ENCODE data around the gene PIGH. TPM values are rescaled to one million over a fixed set of nuclear protein-coding genes. Genes with fewer than 3 reads are reported as not detected.

Gene PIGH
- total RNA-seq, 1 donor from 2014 or later, result 11.3 TPM

GRCh38 chr14:67562025-67562775, 37.9 kb downstream of the PIGH start:
- no peak overlapping the region for H3K9ac ChIP-seq (ENCODE audit: low read length)
- H3K4me2 ChIP-seq (ENCODE audit: low read length), result no peak overlapping the region
- FAIRE-seq, result no peak
- Mint-ChIP-seq H3K9me3 (ENCODE audit: unreplicated experiment) (peaks cover 3% of the 10 kb centered on the region), H3K36me3 (ENCODE audit: low read depth, unreplicated experiment) (peaks cover 4% of the 10 kb centered on the region), H3K27ac (ENCODE audit: unreplicated experiment) (no peak overlapping the region), H3K4me3 (ENCODE audit: unreplicated experiment) (no peak overlapping the region), H3K27me3 (ENCODE audit: low read depth, unreplicated experiment) (no peaks in the 10 kb centered on the region), H3K4me1 (ENCODE audit: low read depth, unreplicated experiment) (peaks cover 5% of the 10 kb centered on the region)
- no peaks in the 10 kb centered on the region for H3K36me3 ChIP-seq (ENCODE audit: insufficient read depth, low read length)
- H3K9me3 ChIP-seq (ENCODE audit: insufficient read depth, low read depth, low read length), result no peaks in the 10 kb centered on the region
- no peak overlapping the region for H3K27ac ChIP-seq (ENCODE audit: low read depth, low read length)
- H2AFZ ChIP-seq (ENCODE audit: low read depth, low read length), result no peak overlapping the region
- H3K79me2 ChIP-seq (ENCODE audit: insufficient read depth, low read length), result no peaks in the 10 kb centered on the region
- H3K4me3 ChIP-seq (ENCODE audit: insufficient read depth, low read depth, low read length), result no peak overlapping the region
- H3K4me1 ChIP-seq (ENCODE audit: insufficient read depth, low read length), result no peaks in the 10 kb centered on the region
- no peaks in the 10 kb centered on the region for H3K27me3 ChIP-seq (ENCODE audit: insufficient read depth, low read length)
- H4K20me1 ChIP-seq (ENCODE audit: insufficient read depth, low read length), result no peaks in the 10 kb centered on the region
- TF ChIP-seq EZH2 (IDR thresholded peaks at IDR 0.05; ENCODE audit: insufficient read depth, low read length), result no peak
- TF ChIP-seq CTCF (IDR thresholded peaks at IDR 0.05; ENCODE audit: insufficient read depth, low read depth, low read length), result no peak
- no peak for DNase-seq (ENCODE audit: low read depth)

GRCh38 chr14:67559639-67560038, 40.4 kb downstream of the PIGH start:
- H4K20me1 ChIP-seq (ENCODE audit: insufficient read depth, low read length), result no peaks in the 10 kb centered on the region
- no peaks in the 10 kb centered on the region for H3K27me3 ChIP-seq (ENCODE audit: insufficient read depth, low read length)
- no peaks in the 10 kb centered on the region for H3K4me1 ChIP-seq (ENCODE audit: insufficient read depth, low read length)
- no peaks in the 10 kb centered on the region for H3K79me2 ChIP-seq (ENCODE audit: insufficient read depth, low read length)
- no peak overlapping the region for H3K4me3 ChIP-seq (ENCODE audit: insufficient read depth, low read depth, low read length)
- Mint-ChIP-seq H3K4me3 (ENCODE audit: unreplicated experiment) (no peak overlapping the region), H3K27ac (ENCODE audit: unreplicated experiment) (no peak overlapping the region), H3K27me3 (ENCODE audit: low read depth, unreplicated experiment) (no peaks in the 10 kb centered on the region), H3K4me1 (ENCODE audit: low read depth, unreplicated experiment) (peaks cover 6% of the 10 kb centered on the region), H3K9me3 (ENCODE audit: unreplicated experiment) (peaks cover 3% of the 10 kb centered on the region), H3K36me3 (ENCODE audit: low read depth, unreplicated experiment) (peaks cover 4% of the 10 kb centered on the region)
- FAIRE-seq (no peak), DNase-seq (ENCODE audit: low read depth) (no peak)
- H3K36me3 ChIP-seq (ENCODE audit: insufficient read depth, low read length), result no peaks in the 10 kb centered on the region
- no peaks in the 10 kb centered on the region for H3K9me3 ChIP-seq (ENCODE audit: insufficient read depth, low read depth, low read length)
- no peak for TF ChIP-seq EZH2 (IDR thresholded peaks at IDR 0.05; ENCODE audit: insufficient read depth, low read length)
- no peak for TF ChIP-seq CTCF (IDR thresholded peaks at IDR 0.05; ENCODE audit: insufficient read depth, low read depth, low read length)
- H3K9ac ChIP-seq (ENCODE audit: low read length), result no peak overlapping the region
- H2AFZ ChIP-seq (ENCODE audit: low read depth, low read length), result no peak overlapping the region
- H3K4me2 ChIP-seq (ENCODE audit: low read length), result no peak overlapping the region
- H3K27ac ChIP-seq (ENCODE audit: low read depth, low read length), result no peak overlapping the region

GRCh38 chr14:67557656-67558055, 42.4 kb downstream of the PIGH start:
- no peak overlapping the region for H2AFZ ChIP-seq (ENCODE audit: low read depth, low read length)
- no peak overlapping the region for H3K27ac ChIP-seq (ENCODE audit: low read depth, low read length)
- peaks cover 6% of the 10 kb centered on the region for H3K4me1 Mint-ChIP-seq (ENCODE audit: low read depth, unreplicated experiment)
- no peak overlapping the region for H3K4me3 Mint-ChIP-seq (ENCODE audit: unreplicated experiment)
- no peak overlapping the region for H3K4me2 ChIP-seq (ENCODE audit: low read length)
- H3K36me3 Mint-ChIP-seq (ENCODE audit: low read depth, unreplicated experiment), result peaks cover 4% of the 10 kb centered on the region
- H3K27ac Mint-ChIP-seq (ENCODE audit: unreplicated experiment), result no peak overlapping the region
- no peak overlapping the region for H3K4me3 ChIP-seq (ENCODE audit: insufficient read depth, low read depth, low read length)
- DNase-seq (ENCODE audit: low read depth), result no peak
- H3K27me3 ChIP-seq (ENCODE audit: insufficient read depth, low read length), result no peaks in the 10 kb centered on the region
- TF ChIP-seq CTCF (IDR thresholded peaks at IDR 0.05; ENCODE audit: insufficient read depth, low read depth, low read length), result no peak
- no peak for TF ChIP-seq EZH2 (IDR thresholded peaks at IDR 0.05; ENCODE audit: insufficient read depth, low read length)
- no peaks in the 10 kb centered on the region for H3K4me1 ChIP-seq (ENCODE audit: insufficient read depth, low read length)
- H3K9me3 ChIP-seq (ENCODE audit: insufficient read depth, low read depth, low read length), result no peaks in the 10 kb centered on the region
- H3K9ac ChIP-seq (ENCODE audit: low read length), result no peak overlapping the region
- H3K9me3 Mint-ChIP-seq (ENCODE audit: unreplicated experiment), result peaks cover 3% of the 10 kb centered on the region
- H3K36me3 ChIP-seq (ENCODE audit: insufficient read depth, low read length), result no peaks in the 10 kb centered on the region
- no peak for FAIRE-seq
- no peaks in the 10 kb centered on the region for H3K79me2 ChIP-seq (ENCODE audit: insufficient read depth, low read length)
- H3K27me3 Mint-ChIP-seq (ENCODE audit: low read depth, unreplicated experiment), result no peaks in the 10 kb centered on the region
- H4K20me1 ChIP-seq (ENCODE audit: insufficient read depth, low read length), result no peaks in the 10 kb centered on the region
